Stimulated activated CD4-positive, alpha-beta T cell treated with anti-CD3 and anti-CD28 coated beads, Interleukin-4, amount 100 ng/mL, for 4 hours (primary cell): ENCODE results near the gene RHCE.
"Not testable (repeated sequence)": the region's sequence is repeated elsewhere in the genome, so short reads cannot be mapped to it uniquely, and the experiment has no call there.

Experiments
- DNase-seq, 2 experiments: peaks; one replicate each; pipeline ENCODE4 v3.0.0-alpha.2; 2020

RHCE gene

GRCh38 chr1:25397549-25397948 lies 23.1 kb downstream of the RHCE start:
- not testable (repeated sequence) for DNase-seq

GRCh38 chr1:25392841-25393240 lies 27.8 kb downstream of the RHCE start:
- DNase-seq: no peak

- DNase-seq: not testable (repeated sequence)
Observed at GRCh38 chr1:25389721-25390120, 30.9 kb downstream of the RHCE start.

- DNase-seq: not testable (repeated sequence)
Observed at GRCh38 chr1:25388691-25389090, 31.9 kb downstream of the RHCE start.

- DNase-seq: not testable (repeated sequence)
Observed at GRCh38 chr1:25387096-25387495, 33.5 kb downstream of the RHCE start.

GRCh38 chr1:25383875-25384274 lies 36.8 kb downstream of the RHCE start:
- not testable (repeated sequence) for DNase-seq

- not testable (repeated sequence) for DNase-seq
Observed at GRCh38 chr1:25383090-25383489, 37.5 kb downstream of the RHCE start.

- DNase-seq: not testable (repeated sequence)
Observed at GRCh38 chr1:25382543-25382942, 38.1 kb downstream of the RHCE start.

- DNase-seq: not testable (repeated sequence)
Observed at GRCh38 chr1:25378367-25378766, 42.3 kb downstream of the RHCE start.

- not testable (repeated sequence) for DNase-seq
Observed at GRCh38 chr1:25371757-25372156, 48.9 kb downstream of the RHCE start.

GRCh38 chr1:25369691-25370271 lies 50.8 kb downstream of the RHCE start:
- not testable (repeated sequence) for DNase-seq

- DNase-seq: no peak
Observed at GRCh38 chr1:25369241-25369640, 51.4 kb downstream of the RHCE start.

- not testable (repeated sequence) for DNase-seq
Observed at GRCh38 chr1:25362634-25363559, 57.7 kb downstream of the RHCE start.

- DNase-seq: no peak
Observed at GRCh38 chr1:25361901-25362300, 58.7 kb downstream of the RHCE start.

- DNase-seq: no peak
Observed at GRCh38 chr1:25360596-25361581, 59.7 kb downstream of the RHCE start.

GRCh38 chr1:25356848-25357247 lies 63.8 kb downstream of the RHCE start:
- DNase-seq: no peak

GRCh38 chr1:25356441-25356840 lies 64.2 kb downstream of the RHCE start:
- DNase-seq: no peak

GRCh38 chr1:25355841-25356395 lies 64.7 kb downstream of the RHCE start:
- no peak for DNase-seq

GRCh38 chr1:25349606-25350005 lies 71.0 kb downstream of the RHCE start:
- DNase-seq: no peak

- no peak for DNase-seq
Observed at GRCh38 chr1:25347556-25347955, 73.1 kb downstream of the RHCE start.

- no peak for DNase-seq
Observed at GRCh38 chr1:25343872-25344271, 76.8 kb downstream of the RHCE start.

- no peak for DNase-seq
Observed at GRCh38 chr1:25342846-25343245, 77.8 kb downstream of the RHCE start.

- no peak for DNase-seq
Observed at GRCh38 chr1:25341746-25342145, 78.9 kb downstream of the RHCE start.
